Measurements from ENCODE around the gene CCR2. TPM values are rescaled to one million over a fixed set of nuclear protein-coding genes. Genes with fewer than 3 reads are reported as not detected.

Gene CCR2
- total and polyA plus RNA-seq, 2 experiments from 2014 or later, result not detected

GRCh38 chr3:46349484-46350261 is 4.2 kb upstream of the CCR2 start:
- in situ Hi-C loops (cut with MboI), result loop anchor here (25.0 kb wide), 2 partner anchors 412 to 587 kb away; partner anchors contain the start of gene CXCR6
- no peaks in the 10 kb centered on the region for H3F3A ChIP-seq (ENCODE audit: insufficient read depth)
- H3K79me2 ChIP-seq (ENCODE audit: insufficient read depth), result no peaks in the 10 kb centered on the region
- no peak overlapping the region for H3K9ac ChIP-seq
- H4K20me1 ChIP-seq (ENCODE audit: insufficient read depth), result no peaks in the 10 kb centered on the region
- no peak for TF ChIP-seq EZH2 (IDR thresholded peaks at IDR 0.05; ENCODE audit: insufficient read depth, poor library complexity, severe bottlenecking)
- no peak for TF ChIP-seq EZH2phosphoT487 (IDR thresholded peaks at IDR 0.05; ENCODE audit: insufficient read depth, low read depth)
- H3K4me1 ChIP-seq (ENCODE audit: insufficient read depth), result no peaks in the 10 kb centered on the region
- no peaks in the 10 kb centered on the region for H3K9me2 ChIP-seq (ENCODE audit: insufficient read depth)
- WGBS, 2 experiments (ENCODE audit: low coverage in 1 of 2, low lambda C conversion rate in 2 of 2, missing lambda C conversion rate in 2 of 2), result 29 to 33% methylated on average over 2 of the region's 2 CpGs
- no peak overlapping the region for H3K27ac ChIP-seq
- no peak overlapping the region for H3K4me3 ChIP-seq
- H3K36me3 ChIP-seq (ENCODE audit: low read depth), result no peaks in the 10 kb centered on the region
- H3K9me3 ChIP-seq (ENCODE audit: low read depth), result no peaks in the 10 kb centered on the region
- DNase-seq, result no peak
- H2AFZ ChIP-seq, result no peak overlapping the region
- H3K27me3 ChIP-seq (replicated peaks; ENCODE audit: insufficient read depth), result peaks cover 39% of the 10 kb centered on the region
- H3K4me2 ChIP-seq (ENCODE audit: unreplicated experiment), result no peak overlapping the region

- Histone ChIP-seq H3K27ac (no peak overlapping the region), H3K36me3 (ENCODE audit: low read depth) (no peaks in the 10 kb centered on the region), H2AFZ (no peak overlapping the region), H4K20me1 (ENCODE audit: insufficient read depth) (no peaks in the 10 kb centered on the region), H3K4me1 (ENCODE audit: insufficient read depth) (no peaks in the 10 kb centered on the region), H3K4me3 (no peak overlapping the region), H3K27me3 (replicated peaks; ENCODE audit: insufficient read depth) (peaks cover 44% of the 10 kb centered on the region), H3K9ac (no peak overlapping the region), H3K9me3 (ENCODE audit: low read depth) (no peaks in the 10 kb centered on the region), H3K9me2 (ENCODE audit: insufficient read depth) (no peaks in the 10 kb centered on the region), H3F3A (ENCODE audit: insufficient read depth) (no peaks in the 10 kb centered on the region), H3K4me2 (ENCODE audit: unreplicated experiment) (no peak overlapping the region), H3K79me2 (ENCODE audit: insufficient read depth) (no peaks in the 10 kb centered on the region)
- DNase-seq, result no peak
- 4% methylated on average over 1 of the region's 1 CpG for WGBS, 2 experiments (ENCODE audit: low coverage in 1 of 2, low lambda C conversion rate in 2 of 2, missing lambda C conversion rate in 2 of 2)
- TF ChIP-seq EZH2 (IDR thresholded peaks at IDR 0.05; ENCODE audit: insufficient read depth, poor library complexity, severe bottlenecking) (no peak), EZH2phosphoT487 (IDR thresholded peaks at IDR 0.05; ENCODE audit: insufficient read depth, low read depth) (no peak)
- in situ Hi-C loops (cut with MboI), result loop anchor here (25.0 kb wide), 2 partner anchors 413 to 588 kb away; partner anchors contain the start of gene CXCR6
Observed at GRCh38 chr3:46350262-46350565, 3.7 kb upstream of the CCR2 start.

- TF ChIP-seq EZH2phosphoT487 (IDR thresholded peaks at IDR 0.05; ENCODE audit: insufficient read depth, low read depth), result no peak
- no peak for TF ChIP-seq EZH2 (IDR thresholded peaks at IDR 0.05; ENCODE audit: insufficient read depth, poor library complexity, severe bottlenecking)
- in situ Hi-C loops (cut with MboI), result loop anchor here (25.0 kb wide), 2 partner anchors 414 to 589 kb away; partner anchors contain the start of gene CXCR6
Observed at GRCh38 chr3:46351646-46352045, 2.3 kb upstream of the CCR2 start.

GRCh38 chr3:46353090-46353489 is 821 bp upstream of the CCR2 start:
- Histone ChIP-seq H3K9me2 (ENCODE audit: insufficient read depth) (no peaks in the 10 kb centered on the region), H3K79me2 (ENCODE audit: insufficient read depth) (no peaks in the 10 kb centered on the region), H3K9ac (no peak overlapping the region), H3K4me1 (ENCODE audit: insufficient read depth) (no peaks in the 10 kb centered on the region), H3F3A (ENCODE audit: insufficient read depth) (no peaks in the 10 kb centered on the region), H4K20me1 (ENCODE audit: insufficient read depth) (no peaks in the 10 kb centered on the region), H3K27ac (no peak overlapping the region), H3K36me3 (ENCODE audit: low read depth) (no peaks in the 10 kb centered on the region), H3K4me2 (ENCODE audit: unreplicated experiment) (no peak overlapping the region), H3K27me3 (replicated peaks; ENCODE audit: insufficient read depth) (peaks cover 51% of the 10 kb centered on the region), H3K9me3 (ENCODE audit: low read depth) (no peaks in the 10 kb centered on the region), H3K4me3 (no peak overlapping the region), H2AFZ (no peak overlapping the region)
- 52 to 62% methylated on average over 4 of the region's 4 CpGs for WGBS, 2 experiments (ENCODE audit: low coverage in 1 of 2, low lambda C conversion rate in 2 of 2, missing lambda C conversion rate in 2 of 2)
- in situ Hi-C loops (cut with MboI), result loop anchor here (25.0 kb wide), 2 partner anchors 416 to 591 kb away; partner anchors contain the start of gene CXCR6
- TF ChIP-seq EZH2phosphoT487 (IDR thresholded peaks at IDR 0.05; ENCODE audit: insufficient read depth, low read depth), result no peak
- TF ChIP-seq EZH2 (IDR thresholded peaks at IDR 0.05; ENCODE audit: insufficient read depth, poor library complexity, severe bottlenecking), result no peak
- no peak for DNase-seq

More at GRCh38 chr3:46351646-46352045, 2.3 kb upstream of the CCR2 start:
- Histone ChIP-seq H3K9ac (no peak overlapping the region), H3K27ac (no peak overlapping the region), H2AFZ (no peak overlapping the region), H3F3A (ENCODE audit: insufficient read depth) (no peaks in the 10 kb centered on the region), H3K79me2 (ENCODE audit: insufficient read depth) (no peaks in the 10 kb centered on the region), H3K4me3 (no peak overlapping the region), H3K9me3 (ENCODE audit: low read depth) (no peaks in the 10 kb centered on the region), H3K4me1 (ENCODE audit: insufficient read depth) (no peaks in the 10 kb centered on the region), H3K36me3 (ENCODE audit: low read depth) (no peaks in the 10 kb centered on the region), H3K9me2 (ENCODE audit: insufficient read depth) (no peaks in the 10 kb centered on the region), H4K20me1 (ENCODE audit: insufficient read depth) (no peaks in the 10 kb centered on the region), H3K4me2 (ENCODE audit: unreplicated experiment) (no peak overlapping the region), H3K27me3 (replicated peaks; ENCODE audit: insufficient read depth) (peaks cover 53% of the 10 kb centered on the region)
- no peak for DNase-seq
- 58 to 61% methylated on average over 3 of the region's 3 CpGs for WGBS, 2 experiments (ENCODE audit: low coverage in 1 of 2, low lambda C conversion rate in 2 of 2, missing lambda C conversion rate in 2 of 2)
